ENCODE results near the gene CORO1C.

The CORO1C gene

DNA sequence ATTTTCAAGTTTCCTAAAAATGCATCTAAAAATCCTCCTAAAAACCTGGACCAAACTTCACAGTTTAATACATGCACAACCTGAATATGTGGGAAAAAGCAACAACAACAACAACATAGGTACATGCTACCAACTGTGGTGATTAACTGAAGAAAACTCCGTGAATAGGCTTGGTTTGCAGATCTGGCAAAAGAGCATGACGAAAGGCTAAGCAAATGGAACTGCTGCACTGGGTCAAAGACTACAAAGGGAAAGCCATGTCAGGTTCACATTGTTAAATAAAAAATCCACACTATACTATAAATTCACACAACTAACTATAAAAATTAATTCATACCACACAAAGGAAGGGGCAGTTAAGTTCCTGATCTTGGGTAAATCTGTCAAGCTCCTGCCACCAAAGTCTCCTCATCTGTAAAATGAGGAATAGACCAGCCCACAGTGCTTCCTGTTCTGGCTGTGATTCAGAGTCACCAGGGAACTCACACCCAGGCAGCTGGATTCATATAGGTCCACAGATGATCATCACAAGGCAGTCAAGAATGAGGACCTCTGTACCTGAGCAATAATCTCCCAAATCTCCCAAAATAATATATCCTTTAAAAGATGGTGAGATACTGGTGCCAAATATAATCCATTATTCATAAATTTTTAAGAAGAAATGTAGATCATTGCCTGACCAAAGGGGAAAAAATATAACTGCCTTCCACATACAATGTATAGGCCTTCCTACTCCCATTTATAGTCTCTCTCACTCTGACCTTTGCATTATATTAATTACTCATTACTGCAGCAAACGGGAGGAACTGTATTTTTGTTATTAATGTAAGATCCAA lies 7.0 kb downstream of the CORO1C start:
- no peak for DNase-seq

- DNase-seq, result no peak
These were observed 8.1 kb downstream of the CORO1C start for GRCh38 chr12:108722992-108723766.

DNA sequence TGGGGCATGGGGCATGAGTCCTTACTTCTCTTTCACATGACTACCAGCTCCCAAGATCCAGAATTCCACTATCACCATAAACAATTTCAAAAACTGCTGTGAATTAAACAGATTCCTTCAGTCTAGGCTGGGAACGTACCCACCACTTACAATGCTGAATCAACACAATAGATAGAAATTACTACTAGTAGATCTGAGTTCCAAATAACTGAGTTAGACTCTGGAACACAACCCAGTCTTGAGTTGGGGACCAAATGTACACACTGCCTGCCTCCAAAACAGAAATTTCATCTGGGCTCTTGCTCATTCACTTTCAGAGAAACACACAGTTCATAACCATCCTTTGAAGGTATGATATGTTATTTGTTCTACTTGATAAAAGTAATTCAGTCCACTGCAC lies 8.9 kb downstream of the CORO1C start:
- no peak for DNase-seq

GRCh38 chr12:108721824-108722223 lies 9.5 kb downstream of the CORO1C start:
- no peak for DNase-seq

DNA sequence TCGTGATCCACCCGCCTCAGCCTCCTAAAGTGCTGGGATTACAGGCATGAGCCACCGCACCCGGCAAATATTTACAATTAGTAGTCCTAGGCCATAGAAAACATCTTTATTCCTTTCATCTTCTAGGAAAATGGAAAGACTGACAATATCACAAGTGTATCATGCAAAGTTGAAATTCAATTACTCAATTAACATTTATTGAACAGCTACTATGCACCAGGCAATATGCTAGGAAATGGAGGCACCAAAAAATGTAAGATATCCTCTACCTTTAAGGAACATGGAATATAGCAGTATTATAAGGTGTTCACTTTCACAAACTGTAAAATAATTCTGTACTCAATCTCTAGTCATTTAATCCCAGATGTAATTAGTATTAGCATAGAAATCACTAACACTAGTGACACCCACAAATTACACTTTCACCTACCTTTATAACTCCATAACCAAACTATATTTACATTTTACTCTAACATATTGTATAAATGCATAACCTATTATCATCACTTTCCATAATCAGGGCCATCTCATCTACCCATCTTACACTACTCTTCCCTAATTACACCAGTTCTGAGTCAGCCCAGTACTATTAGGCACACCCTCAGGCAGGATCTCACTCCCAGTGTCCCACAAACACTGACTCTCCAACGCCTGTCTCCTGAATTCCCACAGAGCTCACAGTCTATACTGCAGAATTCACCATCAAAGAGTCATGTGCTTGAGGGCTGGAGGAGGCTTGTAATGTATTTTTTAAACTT lies 10.4 kb downstream of the CORO1C start:
- DNase-seq, result no peak

DNA sequence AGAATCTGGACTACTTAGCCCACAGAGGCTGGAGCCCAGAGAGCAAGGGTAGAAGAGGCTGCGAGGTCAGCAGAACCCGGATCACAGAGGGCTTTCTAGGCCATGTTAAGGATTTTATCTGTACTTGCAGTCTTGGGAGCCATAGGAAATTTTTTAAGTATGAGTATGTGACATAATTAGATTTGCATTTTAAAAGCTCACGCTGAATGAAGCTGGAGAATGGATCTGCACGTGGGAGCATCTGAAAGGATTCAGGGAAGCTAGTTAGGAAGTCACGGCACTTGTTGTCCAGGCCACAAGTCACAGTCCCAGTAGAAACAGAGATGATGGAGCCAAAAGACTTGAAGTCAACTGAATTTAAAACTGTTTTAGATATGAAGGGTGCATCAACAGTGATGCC lies 14.1 kb downstream of the CORO1C start:
- DNase-seq, result no peak

DNA sequence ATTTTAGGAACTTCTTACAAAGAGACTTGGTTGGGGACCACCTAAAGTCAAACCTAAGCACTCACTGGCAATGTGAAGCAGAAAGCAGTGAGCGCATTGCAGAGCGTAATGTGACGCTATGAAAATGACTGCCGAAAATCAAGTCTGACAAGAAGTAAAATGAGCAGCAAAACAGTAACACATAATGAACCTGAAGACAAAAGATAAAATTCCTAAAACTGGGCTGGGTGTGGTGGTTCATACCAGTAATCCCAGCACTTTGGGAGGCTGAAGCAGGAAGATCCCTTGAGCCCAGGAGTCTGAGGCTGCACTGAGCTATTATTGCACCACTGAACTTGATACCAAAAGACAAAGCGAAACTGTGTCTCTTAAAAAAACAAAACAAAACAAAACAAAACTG lies 16.5 kb downstream of the CORO1C start:
- DNase-seq, result no peak

DNA sequence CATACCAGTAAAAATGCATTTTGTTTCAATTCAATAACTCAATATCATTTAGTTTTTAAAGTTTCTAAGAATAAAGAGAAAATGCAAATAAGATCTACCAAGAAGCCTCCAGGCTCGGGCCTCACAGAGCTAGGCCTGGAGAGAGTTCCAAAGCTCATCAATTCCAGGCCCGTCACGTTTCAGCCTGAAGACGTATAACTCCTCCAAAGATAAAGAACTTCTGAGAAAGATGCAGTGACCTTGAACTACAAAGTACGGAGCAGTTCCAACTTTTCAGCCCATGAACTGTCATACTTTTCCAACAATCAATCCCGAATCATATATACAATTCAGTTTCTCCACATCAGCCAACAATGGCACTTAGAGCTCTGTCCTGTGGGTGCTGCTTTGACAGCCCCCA lies 17.8 kb downstream of the CORO1C start:
- no peak for DNase-seq

DNA sequence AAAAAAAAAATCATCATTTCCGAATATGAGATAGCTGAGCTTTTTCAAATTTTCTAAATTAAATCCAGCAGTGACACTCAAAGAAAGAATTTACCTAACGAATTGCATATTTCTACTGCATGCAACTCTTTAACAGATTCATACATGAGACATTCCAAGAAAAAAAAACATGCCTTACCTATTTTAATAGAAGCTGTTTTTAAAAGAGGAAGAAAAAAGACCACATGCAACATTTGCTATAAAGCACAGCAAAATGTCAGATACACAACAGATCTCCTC lies 18.5 kb downstream of the CORO1C start:
- DNase-seq, result no peak

- DNase-seq, result no peak
These were observed 19.0 kb downstream of the CORO1C start for GRCh38 chr12:108712165-108712924.

DNA sequence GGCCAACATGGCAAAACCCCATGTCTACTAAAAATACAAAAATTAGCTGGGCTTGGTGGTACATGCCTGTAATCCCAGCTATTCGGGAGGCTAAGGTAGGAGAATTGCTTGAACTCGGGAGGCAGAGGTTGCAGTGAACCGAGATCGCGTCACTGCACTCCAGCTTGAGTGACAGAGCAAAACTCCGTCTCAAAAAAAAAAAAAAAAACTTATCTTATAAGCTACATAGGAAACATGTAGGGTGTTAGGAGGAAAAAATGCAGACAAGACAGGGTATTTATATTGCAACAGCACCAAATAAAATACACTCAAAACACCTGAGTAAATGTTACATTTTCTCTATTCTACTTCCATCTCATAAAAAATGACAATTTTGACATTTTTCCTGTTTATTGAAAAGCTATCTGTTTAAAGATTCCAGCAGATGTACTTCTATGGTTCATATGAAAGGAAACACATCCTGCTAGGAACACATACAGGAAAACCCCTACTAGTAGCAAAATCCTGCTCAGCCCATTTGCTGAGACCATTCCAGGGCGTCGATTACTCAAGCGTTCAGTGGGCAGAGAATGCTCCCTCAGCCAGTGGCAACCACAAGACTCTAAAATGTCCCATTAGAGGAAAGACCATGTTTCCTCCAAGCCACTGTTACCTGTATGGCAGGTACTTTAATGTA lies 19.7 kb downstream of the CORO1C start:
- DNase-seq, result no peak

DNA sequence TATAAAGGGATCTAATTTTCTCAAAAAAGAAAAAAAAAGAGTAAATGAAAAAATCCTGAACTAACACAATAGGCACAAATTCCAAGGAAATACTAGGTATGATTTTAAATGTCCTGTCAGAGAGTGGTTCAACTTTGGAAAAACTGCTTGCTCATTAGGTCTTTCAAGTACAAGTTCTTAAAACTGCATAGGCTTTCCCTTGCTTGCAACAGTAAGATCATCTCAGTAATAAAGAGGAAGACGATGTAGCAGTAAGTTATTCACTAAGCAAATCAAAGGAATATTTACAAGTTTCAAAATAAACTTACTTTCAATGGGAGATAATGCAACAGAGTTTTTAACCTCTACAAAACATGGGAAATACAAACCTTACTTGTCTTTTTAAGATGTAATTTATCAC lies 21.6 kb downstream of the CORO1C start:
- no peak for DNase-seq

DNA sequence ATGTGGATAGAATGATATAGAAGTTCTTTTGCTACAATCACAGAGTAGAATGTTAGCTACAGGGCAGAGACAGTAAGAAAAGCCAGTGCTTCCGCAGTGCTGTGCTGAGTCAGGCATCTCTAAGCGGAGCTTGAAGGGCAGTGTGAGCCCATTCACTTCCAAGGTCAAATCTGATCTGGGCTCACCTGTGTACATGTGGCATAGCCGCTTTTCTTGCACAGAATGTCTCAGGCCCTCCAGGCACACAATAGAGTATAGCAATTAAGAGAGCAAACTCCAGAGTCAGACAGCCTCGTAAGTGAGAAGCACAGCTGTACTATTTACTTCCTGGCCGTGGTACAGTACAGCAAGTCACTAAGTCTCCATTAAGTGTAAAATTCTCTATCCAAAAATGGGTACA lies 26.8 kb downstream of the CORO1C start:
- no peak for DNase-seq

- no peak for DNase-seq
These were observed 28.6 kb downstream of the CORO1C start for GRCh38 chr12:108702595-108703320.

GRCh38 chr12:108701779-108702441 lies 29.4 kb downstream of the CORO1C start:
- DNase-seq, result no peak

DNA sequence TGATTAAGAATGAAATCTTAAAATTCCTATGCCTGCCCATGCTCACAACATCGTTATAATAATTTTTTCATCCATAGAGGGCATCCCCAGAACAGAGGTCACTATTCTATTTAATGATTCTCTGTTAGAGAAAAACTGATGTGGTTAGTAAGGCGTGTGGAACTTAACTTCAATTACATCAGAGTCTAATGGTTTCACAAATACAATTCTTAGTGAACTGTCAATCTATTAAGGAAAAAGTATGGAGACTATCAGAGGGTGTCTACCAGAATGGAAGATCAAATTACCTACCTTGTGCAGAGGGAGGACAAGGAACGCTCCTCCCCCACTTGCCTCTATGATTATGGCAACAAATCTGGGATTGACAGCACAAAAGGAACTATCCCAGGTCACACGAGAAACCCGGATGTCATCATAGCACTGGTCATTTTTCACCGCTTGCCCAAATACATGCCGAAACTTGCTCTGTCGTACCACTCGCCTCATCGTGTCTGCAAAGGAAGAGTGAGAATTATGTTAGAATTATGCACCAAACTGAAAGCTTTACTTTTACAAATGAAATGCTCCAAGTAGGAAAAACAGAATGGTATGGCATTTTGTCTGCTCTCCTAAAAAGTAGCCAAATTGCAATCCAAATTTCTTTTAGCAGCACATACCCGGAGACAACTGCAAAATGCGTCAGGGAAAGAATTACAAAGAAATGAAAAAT lies 30.3 kb downstream of the CORO1C start:
- no peak for DNase-seq

DNA sequence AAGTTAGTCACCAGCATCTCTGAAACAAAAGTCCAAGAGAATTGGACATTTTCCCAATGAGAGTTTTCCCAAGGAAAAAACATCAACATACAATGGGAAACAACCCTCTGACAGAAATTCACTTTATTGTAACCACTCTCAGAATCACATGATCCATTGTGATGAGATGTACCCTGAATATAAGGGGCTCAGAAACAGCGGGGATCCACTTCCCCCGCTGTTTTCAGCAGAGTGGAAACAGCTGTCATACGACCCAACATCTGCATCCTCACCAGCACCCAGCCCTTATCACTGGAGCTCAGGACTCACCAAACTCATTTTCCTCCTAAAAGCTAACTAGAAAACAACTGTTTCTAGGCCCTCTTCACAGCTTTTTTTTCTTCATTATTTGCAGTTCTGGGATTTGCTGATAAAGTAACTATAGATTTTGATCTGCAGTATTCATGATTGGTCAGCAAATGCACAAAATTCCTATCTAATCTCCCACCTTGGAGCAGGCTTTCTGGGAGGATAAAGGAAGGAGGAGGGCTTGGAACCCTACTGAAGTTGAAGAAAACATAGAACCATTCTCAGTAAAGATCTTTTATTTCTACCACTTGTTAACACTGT lies 31.3 kb downstream of the CORO1C start:
- no peak for DNase-seq

DNA sequence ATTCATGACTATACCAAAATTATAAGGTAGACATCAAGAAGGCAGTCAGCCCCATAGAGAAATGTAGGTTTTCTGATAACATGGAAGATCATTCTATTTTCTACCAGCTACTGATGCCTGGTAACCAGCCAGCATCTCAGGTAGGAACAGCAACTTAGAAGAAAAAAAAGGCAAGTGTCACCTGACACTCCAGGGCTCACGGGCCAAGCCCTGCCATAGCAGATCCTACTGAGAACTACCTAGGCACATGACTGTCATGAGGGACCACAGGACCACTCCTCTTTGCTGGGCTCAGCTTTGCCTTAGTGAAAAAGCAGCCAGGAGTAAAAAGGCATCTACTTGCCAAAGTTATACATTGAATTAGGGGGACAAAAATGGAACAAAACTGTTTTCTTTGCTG lies 33.4 kb downstream of the CORO1C start:
- no peak for DNase-seq

DNA sequence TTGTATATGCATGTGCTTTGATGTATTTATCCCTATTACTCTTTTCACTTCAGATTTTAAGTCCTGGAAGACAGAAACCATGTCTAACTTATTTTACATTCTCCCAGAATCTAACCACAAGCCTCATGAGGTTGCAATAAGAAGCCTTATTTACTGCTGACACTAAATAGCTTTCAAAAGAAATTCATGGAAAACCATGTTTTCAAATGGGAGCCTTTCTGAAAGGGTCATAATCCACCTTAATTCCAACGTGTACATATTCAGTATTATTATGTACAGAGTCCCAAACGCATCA lies 34.4 kb downstream of the CORO1C start:
- no peak for DNase-seq

Data from activated naive CD4-positive, alpha-beta T cell treated with Interleukin-2 at 50 U/mL for 16 hours (primary cell).